SK-N-SH treated with all-trans-retinoic acid at 6 μM for 48 hours (cell line): ENCODE results near the gene COL4A2.

Source experiments
- ARNTL ChIP-seq: fragments of 450-650 bp; formaldehyde crosslinking; IDR thresholded peaks from 2 replicates; pipeline ENCODE4 v1.5.0; 2020; ENCODE audit warnings: low read depth, mild to moderate bottlenecking, moderate library complexity, borderline replicate concordance
- RARB ChIP-seq: fragments of 250-450 bp; sonication (Bioruptor Pico); IDR thresholded peaks from 2 replicates; pipeline ENCODE4 v1.8.0; 2021; ENCODE audit warnings: mild to moderate bottlenecking, moderate library complexity
- TF ChIP-seq, protein P1 (sequence below): fragments of 250-450 bp; sonication (Bioruptor Pico); IDR thresholded peaks from 2 replicates; pipeline ENCODE4 v1.5.0; 2020; ENCODE audit warnings: mild to moderate bottlenecking, moderate library complexity

DNA sequence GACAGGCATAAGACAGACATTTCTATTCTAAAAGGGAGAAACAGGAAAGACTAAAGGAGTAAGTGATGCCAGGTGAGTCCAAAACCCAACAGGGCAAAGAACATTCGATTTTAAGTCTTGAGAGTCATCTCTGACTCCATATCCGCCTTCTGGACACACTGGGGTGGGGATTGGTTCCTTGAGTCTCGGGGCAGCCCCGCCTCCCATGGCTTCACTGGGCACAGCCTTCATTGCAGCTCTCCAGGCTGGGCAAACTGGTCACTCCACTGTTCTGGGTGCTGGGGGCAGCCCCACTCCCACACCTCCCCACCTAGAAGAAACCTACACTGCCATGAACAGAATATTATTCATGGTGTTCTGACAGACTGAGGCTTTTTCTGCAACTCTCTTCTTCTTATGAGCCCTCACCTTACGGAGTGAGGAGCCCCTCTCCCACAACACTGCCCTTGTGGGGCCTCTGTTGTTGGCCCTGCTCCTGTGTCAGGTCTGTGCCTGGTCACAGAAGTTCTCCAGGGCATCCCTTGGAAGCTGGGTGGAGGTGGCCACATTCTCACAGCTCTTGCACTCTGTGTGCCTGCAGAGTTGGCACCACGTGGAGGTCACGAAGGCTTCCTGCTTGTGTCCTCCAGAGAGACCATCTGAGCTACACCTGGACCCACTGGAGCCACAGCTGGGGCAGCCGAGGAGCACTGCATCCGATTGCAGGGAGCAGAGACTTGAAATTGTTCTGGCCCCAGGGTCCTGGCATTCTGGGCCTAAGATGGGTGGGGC lies 95.4 kb downstream of the COL4A2 start:
- TF ChIP-seq ARNTL (no peak), RARB (CRISPR knock-in tag) (no peak)
- TF ChIP-seq, protein P1, sequence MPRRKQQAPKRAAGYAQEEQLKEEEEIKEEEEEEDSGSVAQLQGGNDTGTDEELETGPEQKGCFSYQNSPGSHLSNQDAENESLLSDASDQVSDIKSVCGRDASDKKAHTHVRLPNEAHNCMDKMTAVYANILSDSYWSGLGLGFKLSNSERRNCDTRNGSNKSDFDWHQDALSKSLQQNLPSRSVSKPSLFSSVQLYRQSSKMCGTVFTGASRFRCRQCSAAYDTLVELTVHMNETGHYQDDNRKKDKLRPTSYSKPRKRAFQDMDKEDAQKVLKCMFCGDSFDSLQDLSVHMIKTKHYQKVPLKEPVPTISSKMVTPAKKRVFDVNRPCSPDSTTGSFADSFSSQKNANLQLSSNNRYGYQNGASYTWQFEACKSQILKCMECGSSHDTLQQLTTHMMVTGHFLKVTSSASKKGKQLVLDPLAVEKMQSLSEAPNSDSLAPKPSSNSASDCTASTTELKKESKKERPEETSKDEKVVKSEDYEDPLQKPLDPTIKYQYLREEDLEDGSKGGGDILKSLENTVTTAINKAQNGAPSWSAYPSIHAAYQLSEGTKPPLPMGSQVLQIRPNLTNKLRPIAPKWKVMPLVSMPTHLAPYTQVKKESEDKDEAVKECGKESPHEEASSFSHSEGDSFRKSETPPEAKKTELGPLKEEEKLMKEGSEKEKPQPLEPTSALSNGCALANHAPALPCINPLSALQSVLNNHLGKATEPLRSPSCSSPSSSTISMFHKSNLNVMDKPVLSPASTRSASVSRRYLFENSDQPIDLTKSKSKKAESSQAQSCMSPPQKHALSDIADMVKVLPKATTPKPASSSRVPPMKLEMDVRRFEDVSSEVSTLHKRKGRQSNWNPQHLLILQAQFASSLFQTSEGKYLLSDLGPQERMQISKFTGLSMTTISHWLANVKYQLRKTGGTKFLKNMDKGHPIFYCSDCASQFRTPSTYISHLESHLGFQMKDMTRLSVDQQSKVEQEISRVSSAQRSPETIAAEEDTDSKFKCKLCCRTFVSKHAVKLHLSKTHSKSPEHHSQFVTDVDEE (CRISPR knock-in tag) = no peak
